Left renal cortex interstitium (tissue), 4 donors: Measurements from ENCODE around the gene DCTN1. TPM values are rescaled to one million over a fixed set of nuclear protein-coding genes. Genes with fewer than 3 reads are reported as not detected.

Source experiments
- DNase-seq, 4 donors: peaks; one replicate each; pipeline ENCODE4 v3.0.0-alpha.2; 2013; ENCODE audit warnings: low read depth in 4 of 4, low spot score in 2 of 4, missing footprints in 1 of 4
- polyA plus RNA-seq, 4 donors: library from polyadenylated mRNA; unstranded; fragments of 120-200 nt; gene quantifications; one replicate each; pipeline ENCODE4 v1.2.1, GENCODE V29; 2013; ENCODE audit not compliant: insufficient read length in 4 of 4

Gene DCTN1
- polyA plus RNA-seq, 4 donors, result 134 to 178 (median 153) TPM

GRCh38 chr2:74414881-74415761, 35.0 kb upstream of the DCTN1 start:
- DNase-seq, result no peak

GRCh38 chr2:74414441-74414840, 34.3 kb upstream of the DCTN1 start:
- no peak for DNase-seq

GRCh38 chr2:74413001-74413698, 33.0 kb upstream of the DCTN1 start:
- DNase-seq, result no peak

- DNase-seq, result no peak
Observed at GRCh38 chr2:74407682-74408081, 27.6 kb upstream of the DCTN1 start.

GRCh38 chr2:74406035-74406434, 25.9 kb upstream of the DCTN1 start:
- DNase-seq, result no peak

- no peak for DNase-seq
Observed at GRCh38 chr2:74401891-74402290, 21.8 kb upstream of the DCTN1 start.

- DNase-seq, result no peak
Observed at GRCh38 chr2:74399785-74400184, 19.7 kb upstream of the DCTN1 start.

GRCh38 chr2:74396149-74396548, 16.0 kb upstream of the DCTN1 start:
- no peak for DNase-seq

GRCh38 chr2:74393525-74393924, 13.4 kb upstream of the DCTN1 start:
- no peak for DNase-seq

GRCh38 chr2:74392449-74392743, 12.3 kb upstream of the DCTN1 start:
- DNase-seq, result no peak

- peak; percentile 85 to 91 (median 88) for DNase-seq
Observed at GRCh38 chr2:74391580-74392448, 11.7 kb upstream of the DCTN1 start.

- DNase-seq, result peak in 1 of 4 donors; percentile 45
Observed at GRCh38 chr2:74391209-74391579, 11.1 kb upstream of the DCTN1 start.

GRCh38 chr2:74390606-74391005, 10.5 kb upstream of the DCTN1 start:
- DNase-seq, result no peak

- DNase-seq, result no peak
Observed at GRCh38 chr2:74387346-74387745, 7.2 kb upstream of the DCTN1 start.

- no peak for DNase-seq
Observed at GRCh38 chr2:74385396-74385795, 5.3 kb upstream of the DCTN1 start.

- no peak for DNase-seq
Observed at GRCh38 chr2:74384051-74384450, 3.9 kb upstream of the DCTN1 start.

GRCh38 chr2:74383254-74383653, 3.1 kb upstream of the DCTN1 start:
- no peak for DNase-seq

GRCh38 chr2:74381751-74382150, 1.6 kb upstream of the DCTN1 start:
- DNase-seq, result no peak

- no peak for DNase-seq
Observed at GRCh38 chr2:74378007-74378406, 2.1 kb downstream of the DCTN1 start.

- no peak for DNase-seq
Observed at GRCh38 chr2:74375838-74376237, 4.3 kb downstream of the DCTN1 start.

- DNase-seq, result peak in 3 of 4 donors; percentile 44 to 74 (median 63)
Observed at GRCh38 chr2:74374509-74375205, 5.5 kb downstream of the DCTN1 start.
